HG02884 (cell line): Measurements from ENCODE around the gene HBZ.
"Not testable (repeated sequence)": the region's sequence is repeated elsewhere in the genome, so short reads cannot be mapped to it uniquely, and the experiment has no call there.

Experiments
- ATAC-seq: cut with Tn5 transposase; IDR thresholded peaks from one replicate; pipeline ENCODE4 v1.9.1; 2021; ENCODE audit warnings: mild to moderate bottlenecking, moderate library complexity; ENCODE audit not compliant: unreplicated experiment

Gene HBZ

GRCh38 chr16:152141-153128, at the start of gene HBZ:
Gene HBZ (plus strand): TSS chr16:152644. CDS start chr16:152910, 266 bp downstream.
- ATAC-seq, result no peak

GRCh38 chr16:104355-104754, 48.1 kb upstream of the HBZ start:
- no peak for ATAC-seq

DNA sequence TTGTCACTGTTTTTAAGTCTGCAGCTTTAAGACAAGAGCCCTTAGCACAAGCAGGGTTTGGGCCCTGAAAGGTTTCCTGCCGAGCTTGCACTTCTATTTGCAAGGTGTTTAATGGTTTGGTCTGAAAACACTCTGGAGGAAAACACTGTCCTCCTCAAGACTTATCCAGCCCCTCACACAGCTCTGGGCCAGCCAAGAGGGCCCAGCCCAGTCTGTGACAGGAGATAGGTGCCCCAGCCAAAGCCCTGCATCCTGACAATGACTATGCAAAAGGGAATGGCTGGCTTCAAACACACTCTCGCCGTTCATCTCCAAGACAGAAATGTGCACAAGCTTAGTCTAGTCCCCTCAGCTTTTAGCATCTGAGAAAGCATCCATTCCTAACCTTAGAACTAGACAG, 47.5 kb upstream of the HBZ start:
- ATAC-seq, result no peak

- ATAC-seq, result no peak
Observed at GRCh38 chr16:105521-105920, 46.9 kb upstream of the HBZ start.

DNA sequence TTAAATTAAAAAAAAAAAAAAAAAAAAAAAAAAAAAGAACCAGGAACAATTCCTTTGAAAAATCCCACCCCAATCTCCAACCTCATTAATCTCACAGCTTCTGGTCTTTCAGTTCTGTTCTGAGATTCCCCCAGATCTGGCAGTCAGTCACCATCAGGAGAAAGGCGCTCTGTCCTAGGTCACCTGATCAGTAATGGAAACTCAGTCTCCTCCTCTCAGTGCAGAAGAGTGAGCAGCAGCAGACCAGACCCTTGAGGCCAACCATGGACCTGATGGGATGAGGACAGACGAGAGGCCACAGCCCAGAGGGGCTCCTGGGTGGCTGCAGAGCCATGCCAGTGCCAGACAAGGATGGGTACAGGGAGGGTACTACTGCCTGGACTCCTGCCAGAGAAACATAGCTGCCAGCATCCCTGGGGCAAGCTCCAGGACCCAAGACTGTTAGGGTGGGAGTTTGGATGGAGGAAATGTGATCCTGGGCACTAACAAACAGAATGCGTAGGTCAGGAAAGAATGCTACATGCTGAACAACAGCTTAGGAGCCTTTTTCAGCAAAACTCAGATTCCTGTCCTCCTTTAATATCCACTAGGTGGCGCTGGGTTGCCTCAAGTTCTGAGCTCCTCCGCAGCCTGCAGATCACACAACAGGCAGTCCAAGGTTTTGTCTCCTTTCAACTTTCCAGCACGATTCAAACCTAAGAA, 45.7 kb upstream of the HBZ start:
- ATAC-seq, result no peak

DNA sequence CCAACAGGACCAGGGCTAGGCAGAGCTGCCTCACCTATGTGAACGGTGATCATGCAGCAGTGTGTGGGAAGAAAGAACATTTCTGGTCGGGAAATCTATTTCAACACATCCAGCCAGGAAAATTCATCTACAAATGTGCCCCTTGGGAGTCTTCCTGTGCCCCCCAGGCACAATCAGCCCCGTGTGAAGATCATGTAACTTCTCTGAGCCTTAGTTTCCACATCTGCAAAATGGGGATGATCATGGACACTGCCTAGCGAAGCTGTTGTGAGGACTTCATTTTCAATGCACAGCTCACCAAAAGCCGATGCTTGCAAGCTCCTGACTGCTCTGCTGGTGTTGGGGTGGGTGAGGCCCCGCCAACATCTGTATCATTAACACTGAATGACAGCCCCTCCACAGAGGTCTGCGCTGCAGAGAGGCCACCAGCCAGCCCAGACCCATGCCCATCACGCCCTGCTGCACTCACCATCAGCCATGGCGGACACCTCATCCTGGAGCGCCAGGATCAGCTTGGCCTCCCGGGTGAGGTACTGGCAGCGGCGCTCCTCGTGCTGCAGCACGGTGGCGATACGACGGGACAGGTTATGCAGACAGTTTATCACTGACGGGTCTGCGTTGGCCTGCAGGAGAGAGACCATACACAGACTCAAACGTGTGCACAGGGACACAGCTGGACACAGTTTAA, 40.1 kb upstream of the HBZ start:
- no peak for ATAC-seq

GRCh38 chr16:114327-114726, 38.1 kb upstream of the HBZ start:
- no peak for ATAC-seq

DNA sequence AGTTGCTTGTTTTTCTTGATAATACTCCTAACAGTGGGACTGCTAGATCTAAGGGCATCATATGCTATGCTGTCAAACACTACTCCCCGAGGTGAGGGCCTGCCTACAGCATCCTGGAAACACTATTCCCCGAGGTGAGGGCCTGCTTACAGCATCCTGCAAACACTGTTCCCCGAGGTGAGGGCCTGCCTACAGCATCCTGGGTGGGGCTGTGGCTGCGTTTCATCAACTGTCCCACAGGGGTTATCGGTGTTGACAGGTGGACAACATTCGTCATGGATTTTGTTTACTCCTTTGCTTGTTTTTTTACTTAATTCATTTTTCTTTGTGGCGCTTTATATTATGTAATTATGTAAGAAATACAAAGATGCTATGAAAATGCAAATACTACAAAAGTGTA, 36.4 kb upstream of the HBZ start:
- ATAC-seq, result no peak

- no peak for ATAC-seq
Observed at GRCh38 chr16:117379-118365, 34.8 kb upstream of the HBZ start.

DNA sequence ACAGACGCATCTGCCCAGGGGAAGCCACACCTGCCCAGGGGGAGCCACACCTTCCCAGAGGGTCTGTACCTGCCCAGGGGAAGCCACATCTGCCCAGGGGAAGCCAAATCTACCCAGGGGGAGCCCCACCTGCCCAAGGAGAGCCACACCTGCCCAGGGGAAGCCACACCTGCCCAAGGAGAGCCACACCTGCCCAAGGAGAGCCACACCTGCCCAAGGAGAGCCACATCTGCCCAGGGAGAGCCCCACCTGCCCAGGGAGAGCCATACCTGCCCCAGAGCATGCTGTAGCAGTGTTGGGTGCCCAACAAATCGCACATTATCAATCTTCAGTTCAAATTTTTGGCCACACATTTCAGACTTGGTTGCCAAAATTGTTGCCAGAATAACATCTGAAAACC, 33.6 kb upstream of the HBZ start:
- ATAC-seq, result no peak

DNA sequence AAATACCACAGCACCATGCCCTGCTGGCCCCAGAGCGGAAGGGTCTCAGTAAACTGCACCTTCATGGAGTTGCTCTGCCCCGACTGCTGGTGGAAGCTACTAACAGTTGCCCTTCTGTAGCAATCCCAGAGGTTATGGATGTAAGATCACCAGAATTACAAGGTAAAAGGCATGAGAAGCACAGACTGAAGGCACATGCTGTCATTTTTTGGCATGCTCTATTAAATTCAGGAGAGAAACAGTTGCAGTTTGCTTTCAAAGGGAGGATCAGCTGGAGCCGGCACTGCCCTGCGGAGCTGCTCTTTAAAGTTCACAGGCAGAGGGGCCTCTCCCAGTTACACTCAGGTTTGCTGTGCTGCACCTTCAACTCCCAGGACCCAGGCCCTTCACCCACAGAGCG, 33.1 kb upstream of the HBZ start:
- no peak for ATAC-seq

DNA sequence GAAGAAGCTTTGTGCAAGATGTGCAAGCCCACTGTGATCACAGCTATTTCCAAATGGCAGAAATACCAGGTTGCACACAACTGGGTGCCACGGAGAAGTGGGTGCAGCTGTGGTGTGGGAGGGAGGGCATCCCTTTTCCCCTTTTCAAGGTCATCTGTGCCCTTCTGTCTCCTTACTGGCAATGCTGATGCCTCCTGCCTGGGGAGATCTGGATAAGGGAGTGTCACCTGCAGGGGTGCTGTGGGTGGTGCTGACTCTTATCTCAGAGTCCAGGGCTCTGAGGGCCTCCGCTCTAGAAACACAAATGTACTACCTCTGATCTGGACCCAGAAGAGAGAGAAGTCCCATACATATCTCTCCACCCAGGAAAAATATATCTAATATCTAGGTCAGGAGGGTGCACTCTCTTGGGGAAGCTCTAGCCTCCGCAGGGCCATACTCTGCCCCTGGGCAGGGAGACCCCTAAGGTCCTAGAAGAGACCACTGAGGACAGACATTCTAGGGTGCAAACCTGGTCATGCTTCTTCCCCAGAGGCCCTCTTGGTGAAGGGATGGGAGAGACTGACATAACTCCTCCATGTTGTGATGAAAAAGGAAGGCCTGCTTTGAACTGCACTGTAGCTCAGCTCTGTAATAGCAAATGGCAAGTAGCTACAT, 32.5 kb upstream of the HBZ start:
- ATAC-seq, result no peak

DNA sequence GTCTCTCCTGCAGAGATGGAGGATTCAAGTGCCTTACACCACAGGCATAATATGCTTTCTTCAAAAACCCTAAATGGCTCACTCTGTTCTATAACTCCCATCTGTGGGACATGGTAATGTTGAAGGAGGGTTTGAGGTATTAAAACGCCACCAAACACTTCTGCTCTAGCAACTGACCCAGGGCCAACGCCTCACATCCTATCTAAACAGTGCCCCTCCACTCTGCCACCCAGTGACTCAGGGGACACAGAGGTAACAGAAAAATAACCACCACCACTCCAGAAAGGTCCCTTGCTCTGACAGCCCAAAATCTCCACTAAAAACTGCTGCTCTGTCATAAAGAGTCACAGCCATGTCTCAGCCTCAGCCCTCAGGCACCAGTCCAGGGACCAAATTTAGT, 31.7 kb upstream of the HBZ start:
- no peak for ATAC-seq

GRCh38 chr16:122361-122760, 30.1 kb upstream of the HBZ start:
- ATAC-seq, result no peak

DNA sequence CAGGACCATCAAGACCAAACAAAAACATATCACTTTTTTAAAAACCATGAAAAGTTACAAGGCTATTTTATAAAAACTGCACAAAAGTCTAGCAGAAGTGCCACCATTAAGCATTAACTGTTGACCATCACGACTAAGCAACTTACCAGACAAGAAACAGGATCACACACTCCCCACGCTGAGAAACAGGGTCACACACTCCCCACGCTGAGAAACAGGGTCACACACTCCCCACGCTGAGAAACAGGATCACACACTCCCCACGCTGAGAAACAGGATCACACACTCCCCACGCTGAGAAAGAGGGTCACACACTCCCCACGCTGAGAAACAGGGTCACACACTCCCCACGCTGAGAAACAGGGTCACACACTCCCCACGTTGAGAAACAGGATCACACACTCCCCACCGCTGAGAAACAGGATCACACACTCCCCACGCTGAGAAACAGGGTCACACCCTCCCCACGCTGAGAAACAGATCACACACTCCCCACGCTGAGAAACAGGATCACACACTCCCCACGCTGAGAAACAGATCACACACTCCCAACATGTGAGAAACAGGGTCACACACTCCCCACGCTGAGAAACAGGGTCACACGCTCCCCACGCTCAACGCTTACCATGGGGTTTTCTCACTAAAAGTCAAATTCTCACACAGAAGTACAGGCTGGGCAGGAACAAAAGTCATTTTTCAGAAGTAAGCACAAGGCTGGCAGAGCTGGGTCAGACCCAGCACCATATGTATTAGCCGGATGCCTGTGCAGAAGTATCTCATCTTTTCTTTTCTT, 28.7 kb upstream of the HBZ start:
- not testable (repeated sequence) for ATAC-seq

DNA sequence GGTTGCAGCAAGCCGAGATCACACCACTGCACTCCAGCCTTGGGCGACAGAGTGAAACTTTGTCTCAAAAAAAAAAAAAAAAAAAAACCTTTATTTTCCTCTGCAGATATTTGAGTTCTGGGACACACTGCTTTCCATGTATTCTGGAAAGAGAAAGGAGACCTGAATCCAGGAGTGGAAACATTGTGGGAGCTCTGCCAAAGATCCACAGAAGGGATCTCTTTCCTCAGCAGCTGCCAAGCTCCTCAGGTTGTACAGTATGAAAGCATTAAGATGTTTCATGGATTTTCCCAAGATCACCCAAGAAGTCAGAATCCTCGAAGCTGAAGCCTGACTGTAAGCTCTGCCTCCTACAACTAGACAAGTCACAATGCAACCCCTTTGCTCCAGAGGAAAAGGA, 27.4 kb upstream of the HBZ start:
- no peak for ATAC-seq

GRCh38 chr16:129075-129474, 23.4 kb upstream of the HBZ start:
- no peak for ATAC-seq

DNA sequence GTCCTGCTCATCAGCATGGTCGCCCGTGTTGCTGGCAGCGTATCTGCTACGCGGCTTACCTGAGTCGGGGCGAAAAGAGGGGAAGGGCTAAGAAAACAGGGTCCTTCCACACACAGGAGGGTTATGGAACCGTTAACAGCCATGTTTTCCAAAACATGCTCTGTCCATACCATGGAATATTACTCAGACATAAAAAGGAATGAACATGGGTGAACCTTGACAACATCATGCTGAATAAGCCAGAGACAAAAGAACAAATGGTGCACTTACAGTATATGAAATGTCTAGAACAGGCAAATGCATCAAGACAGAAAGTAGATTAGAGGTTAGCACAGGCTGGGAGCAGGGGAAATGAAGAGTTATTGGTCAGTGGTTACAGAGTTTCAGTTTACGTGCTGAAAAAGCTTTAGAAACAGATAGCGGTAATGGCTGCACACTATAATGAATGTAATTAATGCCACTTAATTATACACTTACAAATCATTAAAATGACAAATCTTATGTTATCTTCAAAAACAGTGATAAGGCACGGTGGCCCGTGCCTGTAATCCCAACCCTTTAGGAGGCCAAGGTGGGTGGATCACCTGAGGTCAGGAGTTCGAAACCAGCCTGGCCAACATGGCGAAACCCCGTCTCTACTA, 21.8 kb upstream of the HBZ start:
- ATAC-seq, result no peak

- no peak for ATAC-seq
Observed at GRCh38 chr16:132120-132519, 20.3 kb upstream of the HBZ start.
